Endothelial cell of umbilical vein (primary cell): ENCODE measurements around the gene LRP1B. TPM values are rescaled to one million over a fixed set of nuclear protein-coding genes. Genes with fewer than 3 reads are reported as not detected.

Experiments
- BruUV-seq: library from RNA; stranded (reverse); fragments of 400-500 nt; replicated peaks from 2 replicates; lab custom pipeline; 2021; lab: Mats Ljungman, UMichigan
- CTCF ChIA-PET: fragments of 300-600, 350-600 bp; sonication (Branson Sonifier 250); formaldehyde crosslinking; loops from one replicate; lab custom pipeline; 2021; ENCODE audit warnings: antibody characterized with exemption, inconsistent platforms; lab: Charles Lee
- POLR2A ChIA-PET: fragments of 300-600, 350-600 bp; sonication (Branson Sonifier 250); formaldehyde crosslinking; loops from one replicate; lab custom pipeline; 2021; ENCODE audit warnings: antibody characterized with exemption, inconsistent platforms; lab: Charles Lee
- DNase-seq: peaks from one replicate; pipeline ENCODE4 v3.0.0-alpha.2; 2011; ENCODE audit warnings: low read depth, low spot score
- FAIRE-seq: peaks from 2 replicates; lab custom pipeline; 2011; peaks lifted over from hg19 to GRCh38; lab: Jason Lieb, UNC
- H2AFZ ChIP-seq: 2 replicates; pipeline ENCODE4 v1.6.0; 2012; ENCODE audit warnings: low read depth, low read length, control low read depth, inconsistent platforms
- H3K27ac ChIP-seq: 2 replicates; pipeline ENCODE4 v1.5.1; 2011; ENCODE audit warnings: low read depth, mild to moderate bottlenecking, control low read depth, low read length, moderate library complexity; ENCODE audit not compliant: insufficient read depth
- H3K27me3 ChIP-seq, 2 experiments: 2 replicates each; pipeline versions ENCODE4 v1.6.0 to v1.6.1; 2011; ENCODE audit warnings: low read length in 2 of 2, mixed read lengths in 1 of 2; ENCODE audit not compliant: control insufficient read depth in 2 of 2, insufficient read depth in 2 of 2
- H3K36me3 ChIP-seq, 2 experiments: 2 replicates in 1 of 2; 3 replicates in 1 of 2; pipeline ENCODE4 v1.5.1; 2011; ENCODE audit warnings: low read length in 2 of 2, mild to moderate bottlenecking in 1 of 2, moderate library complexity in 1 of 2; ENCODE audit not compliant: control insufficient read depth in 2 of 2, insufficient read depth in 2 of 2; ENCODE audit errors: extremely low read depth in 1 of 2
- H3K4me1 ChIP-seq: 3 replicates; pipeline ENCODE4 v1.5.1; 2011; ENCODE audit warnings: mild to moderate bottlenecking, low read length; ENCODE audit not compliant: control insufficient read depth, insufficient read depth; ENCODE audit errors: extremely low read depth
- H3K4me2 ChIP-seq: 2 replicates; pipeline ENCODE4 v1.6.1; 2011; ENCODE audit warnings: low read length, control low read depth, mixed read lengths; ENCODE audit not compliant: insufficient read depth
- H3K4me3 ChIP-seq, 3 experiments: fragments of 200-600 bp in 1 of 3; sonication (generic), shearing (Covaris generic) in 1 of 3; replicated peaks in 1 of 3; 2 replicates each; pipeline ENCODE4 v1.5.1; 2011 to 2016; ENCODE audit warnings: control low read depth in 3 of 3, low read length in 3 of 3, mild to moderate bottlenecking in 2 of 3, inconsistent platforms in 1 of 3, low read depth in 1 of 3, moderate library complexity in 1 of 3; ENCODE audit not compliant: insufficient read depth in 1 of 3
- H3K79me2 ChIP-seq: 2 replicates; pipeline ENCODE4 v1.6.0; 2012; ENCODE audit warnings: low read length, inconsistent platforms; ENCODE audit not compliant: control insufficient read depth, insufficient read depth
- H3K9ac ChIP-seq: replicated peaks from 2 replicates; pipeline ENCODE3; 2011; ENCODE audit warnings: low read length, control low read depth; ENCODE audit not compliant: insufficient read depth; ENCODE audit errors: extremely low read depth
- H3K9me1 ChIP-seq: replicated peaks from 3 replicates; pipeline ENCODE4 v1.6.0; 2011; ENCODE audit warnings: mild to moderate bottlenecking, low read length; ENCODE audit not compliant: control insufficient read depth, insufficient read depth; ENCODE audit errors: extremely low read depth
- H3K9me3 ChIP-seq: replicated peaks from 2 replicates; pipeline ENCODE4 v1.5.1; 2012; ENCODE audit warnings: low read length, inconsistent platforms; ENCODE audit not compliant: control insufficient read depth, insufficient read depth
- H4K20me1 ChIP-seq: replicated peaks from 2 replicates; pipeline ENCODE3; 2011; ENCODE audit warnings: mild to moderate bottlenecking, low read length; ENCODE audit not compliant: control insufficient read depth, insufficient read depth; ENCODE audit errors: extremely low read depth
- EZH2 ChIP-seq: IDR thresholded peaks from 2 replicates; pipeline ENCODE4 v1.6.1; 2012; ENCODE audit warnings: borderline replicate concordance, low read depth, mild to moderate bottlenecking, moderate library complexity, low read length, inconsistent platforms; ENCODE audit not compliant: severe bottlenecking
- FOS ChIP-seq: IDR thresholded peaks from 2 replicates; pipeline ENCODE4 v1.6.1; 2011; ENCODE audit warnings: mild to moderate bottlenecking, low read length, moderate library complexity, borderline replicate concordance; ENCODE audit not compliant: insufficient read depth
- GATA2 ChIP-seq: IDR thresholded peaks from 2 replicates; pipeline ENCODE4 v1.7.0; 2011; ENCODE audit warnings: low read depth, mild to moderate bottlenecking, moderate library complexity, mixed read lengths, low read length; ENCODE audit not compliant: insufficient read length, insufficient read depth
- JUN ChIP-seq: IDR thresholded peaks from 2 replicates; pipeline ENCODE4 v1.6.1; 2011; ENCODE audit warnings: borderline replicate concordance, low read depth; ENCODE audit not compliant: insufficient read length, insufficient read depth
- MYC ChIP-seq: IDR thresholded peaks from one replicate; pipeline ENCODE4 v1.6.1; 2011; ENCODE audit warnings: mild to moderate bottlenecking, low read depth, low read length
- POLR2A ChIP-seq: IDR thresholded peaks from 2 replicates; pipeline ENCODE4 v1.6.1; 2012; ENCODE audit warnings: low read depth, mild to moderate bottlenecking, control low read depth, low read length
- POLR2AphosphoS5 ChIP-seq: IDR thresholded peaks from 2 replicates; pipeline ENCODE4 v1.6.1; 2012; ENCODE audit warnings: low read depth, mild to moderate bottlenecking, control low read depth, low read length, moderate library complexity; ENCODE audit not compliant: insufficient read depth
- dilution Hi-C: fragments of 300-500 bp; cut with MboI; formaldehyde crosslinking; loops from one replicate; pipeline ENCODE4 v1.15.0; 2019; ENCODE audit warnings: low sequenced_read_pairs; ENCODE audit not compliant: extremely low pct_ligation_motif_present
- intact Hi-C: fragments of 100-400 bp; cut with micrococcal nuclease; formaldehyde crosslinking; loops from one replicate; pipeline ENCODE4 v1.10.0; 2022
- polyA plus RNA-seq, 4 experiments: library from polyadenylated mRNA; depleted of rRNA in 3 of 4; stranded (reverse) in 3 of 4; unstranded in 1 of 4; fragments of >200 nt; gene quantifications; 2 replicates each; pipeline versions ENCODE4 v1.2.1 to v1.2.3, GENCODE V29; 2011 to 2012; ENCODE audit warnings: missing spikeins in 1 of 4
- total RNA-seq: library from RNA; stranded (reverse); gene quantifications from 2 replicates; pipeline ENCODE4 v1.2.3, GENCODE V29; 2021
- TF ChIP-seq, protein P1 (sequence below): IDR thresholded peaks from 2 replicates; pipeline ENCODE4 v1.6.1; 2011; ENCODE audit not compliant: insufficient read depth, insufficient read length
- TF ChIP-seq, protein P2 (sequence below), 2 donors: IDR thresholded peaks; 1 replicate in 1 of 2; 2 replicates in 1 of 2; pipeline ENCODE4 v1.5.1; 2011; ENCODE audit warnings: low read length in 2 of 2, mild to moderate bottlenecking in 2 of 2, moderate library complexity in 2 of 2, control low read depth in 1 of 2, inconsistent platforms in 1 of 2, low read depth in 1 of 2; ENCODE audit not compliant: insufficient read depth in 1 of 2; ENCODE audit errors: extremely low read depth in 1 of 2

The LRP1B gene
- total and polyA plus RNA-seq, 2 donors (not counting 3 experiments of a cell fraction or from before 2014, with no cell fraction given) = 0.03 to 0.07 TPM

DNA sequence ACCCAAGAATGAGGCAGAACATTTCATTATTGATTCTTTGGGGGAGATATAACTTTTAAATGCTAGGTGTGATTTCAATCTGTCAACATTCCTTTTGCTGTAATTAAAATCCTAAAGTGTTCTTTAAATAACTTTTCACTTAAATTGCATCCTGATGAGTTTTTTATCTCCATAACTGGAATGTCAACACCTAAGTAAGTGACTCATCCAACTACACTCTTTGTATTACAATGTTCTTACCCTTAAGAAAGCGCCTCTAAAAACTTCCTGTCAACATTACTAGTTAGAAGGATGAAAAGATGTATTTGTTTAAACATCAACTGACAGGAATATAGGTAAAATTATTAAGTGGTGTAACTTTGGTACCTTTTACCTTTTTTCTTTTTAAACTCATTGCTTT is 1657.0 kb downstream of the LRP1B start:
- intact Hi-C loops = no loop called here
- H4K20me1 ChIP-seq = no peaks in the 10 kb centered on the region
- POLR2A ChIA-PET = no interaction called here
- no peak overlapping the region for H3K4me2 ChIP-seq
- CTCF ChIA-PET = no interaction called here
- H3K4me3 ChIP-seq = no peak overlapping the region
- BruUV-seq = no TSS peak
- H3K79me2 ChIP-seq = no peaks in the 10 kb centered on the region
- no peak overlapping the region for H3K27ac ChIP-seq
- no peak overlapping the region for H3K9ac ChIP-seq
- FAIRE-seq (no peak), DNase-seq (no peak)
- TF ChIP-seq, protein P1, sequence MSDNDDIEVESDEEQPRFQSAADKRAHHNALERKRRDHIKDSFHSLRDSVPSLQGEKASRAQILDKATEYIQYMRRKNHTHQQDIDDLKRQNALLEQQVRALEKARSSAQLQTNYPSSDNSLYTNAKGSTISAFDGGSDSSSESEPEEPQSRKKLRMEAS = no peak
- no peak for TF ChIP-seq EZH2
- TF ChIP-seq MYC = no peak
- no peak for TF ChIP-seq POLR2AphosphoS5
- no peak for TF ChIP-seq POLR2A
- TF ChIP-seq, protein P2, sequence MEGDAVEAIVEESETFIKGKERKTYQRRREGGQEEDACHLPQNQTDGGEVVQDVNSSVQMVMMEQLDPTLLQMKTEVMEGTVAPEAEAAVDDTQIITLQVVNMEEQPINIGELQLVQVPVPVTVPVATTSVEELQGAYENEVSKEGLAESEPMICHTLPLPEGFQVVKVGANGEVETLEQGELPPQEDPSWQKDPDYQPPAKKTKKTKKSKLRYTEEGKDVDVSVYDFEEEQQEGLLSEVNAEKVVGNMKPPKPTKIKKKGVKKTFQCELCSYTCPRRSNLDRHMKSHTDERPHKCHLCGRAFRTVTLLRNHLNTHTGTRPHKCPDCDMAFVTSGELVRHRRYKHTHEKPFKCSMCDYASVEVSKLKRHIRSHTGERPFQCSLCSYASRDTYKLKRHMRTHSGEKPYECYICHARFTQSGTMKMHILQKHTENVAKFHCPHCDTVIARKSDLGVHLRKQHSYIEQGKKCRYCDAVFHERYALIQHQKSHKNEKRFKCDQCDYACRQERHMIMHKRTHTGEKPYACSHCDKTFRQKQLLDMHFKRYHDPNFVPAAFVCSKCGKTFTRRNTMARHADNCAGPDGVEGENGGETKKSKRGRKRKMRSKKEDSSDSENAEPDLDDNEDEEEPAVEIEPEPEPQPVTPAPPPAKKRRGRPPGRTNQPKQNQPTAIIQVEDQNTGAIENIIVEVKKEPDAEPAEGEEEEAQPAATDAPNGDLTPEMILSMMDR (IDR thresholded peaks at IDR 0.05; ENCODE audit: extremely low read depth in 1 of 2, insufficient read depth in 1 of 2, low read depth in 1 of 2, low read length in 2 of 2) = no peak
- dilution Hi-C loops = no loop called here
- no peak overlapping the region for H2AFZ ChIP-seq
- no peaks in the 10 kb centered on the region for H3K4me1 ChIP-seq
- H3K9me3 ChIP-seq = no peaks in the 10 kb centered on the region
- H3K27me3 ChIP-seq = no peaks in the 10 kb centered on the region
- no peaks in the 10 kb centered on the region for H3K36me3 ChIP-seq
- no peaks in the 10 kb centered on the region for H3K9me1 ChIP-seq

DNA sequence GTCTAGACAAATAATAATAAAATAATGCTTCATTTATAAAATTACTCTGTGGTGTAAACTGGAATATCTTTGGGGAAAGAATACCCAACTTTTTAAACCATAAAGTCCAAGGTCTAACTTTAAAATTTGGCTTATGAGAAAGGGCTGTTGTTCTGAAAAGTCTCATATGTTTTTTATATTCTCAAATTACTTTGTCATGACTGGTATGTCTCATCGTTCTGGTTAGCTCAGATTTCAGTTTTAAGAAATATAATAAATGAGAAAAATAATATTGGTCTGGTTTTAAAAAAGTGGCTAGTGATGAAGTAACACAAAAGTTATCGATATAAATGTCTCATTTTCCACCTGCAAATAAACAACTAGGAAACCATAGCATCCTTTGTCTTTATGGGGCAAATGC is 1658.1 kb downstream of the LRP1B start:
- Histone ChIP-seq H3K27ac (no peak overlapping the region), H3K4me2 (no peak overlapping the region), H3K9ac (no peak overlapping the region), H3K36me3 (no peaks in the 10 kb centered on the region), H3K9me3 (no peaks in the 10 kb centered on the region), H2AFZ (no peak overlapping the region), H3K4me1 (no peaks in the 10 kb centered on the region), H3K79me2 (no peaks in the 10 kb centered on the region), H3K4me3 (no peak overlapping the region), H3K27me3 (no peaks in the 10 kb centered on the region), H4K20me1 (no peaks in the 10 kb centered on the region), H3K9me1 (no peaks in the 10 kb centered on the region)
- FAIRE-seq (no peak), DNase-seq (no peak)
- ChIA-PET CTCF (no interaction called here), POLR2A (no interaction called here)
- TF ChIP-seq, protein P1 = no peak
- TF ChIP-seq FOS = no peak
- TF ChIP-seq, protein P2 (IDR thresholded peaks at IDR 0.05; ENCODE audit: extremely low read depth in 1 of 2, insufficient read depth in 1 of 2, low read depth in 1 of 2, low read length in 2 of 2) = no peak
- no peak for TF ChIP-seq POLR2AphosphoS5
- TF ChIP-seq GATA2 = no peak
- no peak for TF ChIP-seq EZH2
- TF ChIP-seq JUN = no peak
- no peak for TF ChIP-seq POLR2A
- TF ChIP-seq MYC = no peak
- dilution Hi-C loops = no loop called here
- intact Hi-C loops = no loop called here
- no TSS peak for BruUV-seq
